ENCODE results near the gene PPFIA2.

Gene PPFIA2

GRCh38 chr12:81729781-81730180 is 29.4 kb downstream of the PPFIA2 start:
- Histone ChIP-seq H3K79me2 (ENCODE audit: insufficient read depth, low read length) (no peaks in the 10 kb centered on the region), H3K9me3 (ENCODE audit: insufficient read depth, low read depth, low read length) (no peaks in the 10 kb centered on the region), H3F3A (ENCODE audit: low read depth) (no peaks in the 10 kb centered on the region), H3K9ac (ENCODE audit: low read depth, low read length, poor library complexity, severe bottlenecking) (no peak overlapping the region), H3K27me3 (ENCODE audit: insufficient read depth, low read length, poor library complexity, severe bottlenecking) (no peaks in the 10 kb centered on the region), H3K4me2 (ENCODE audit: low read depth, low read length, poor library complexity, severe bottlenecking) (no peak overlapping the region), H3K4me3 (ENCODE audit: low read length, poor library complexity, severe bottlenecking) (no peak overlapping the region), H3K9me2 (replicated peaks; ENCODE audit: low read depth, low read length) (no peaks in the 10 kb centered on the region), H4K20me1 (ENCODE audit: insufficient read depth, low read length, poor library complexity, severe bottlenecking) (no peaks in the 10 kb centered on the region), H3K36me3 (ENCODE audit: insufficient read depth, low read length) (no peaks in the 10 kb centered on the region), H3K4me1 (ENCODE audit: insufficient read depth, low read length, poor library complexity, severe bottlenecking) (no peaks in the 10 kb centered on the region), H2AFZ (ENCODE audit: low read length) (no peak overlapping the region)
- no peak for TF ChIP-seq EZH2phosphoT487 (IDR thresholded peaks at IDR 0.05; ENCODE audit: borderline replicate concordance)
- no peak for TF ChIP-seq CTCF (conservative IDR thresholded peaks at IDR 0.05; ENCODE audit: low read length)

DNA sequence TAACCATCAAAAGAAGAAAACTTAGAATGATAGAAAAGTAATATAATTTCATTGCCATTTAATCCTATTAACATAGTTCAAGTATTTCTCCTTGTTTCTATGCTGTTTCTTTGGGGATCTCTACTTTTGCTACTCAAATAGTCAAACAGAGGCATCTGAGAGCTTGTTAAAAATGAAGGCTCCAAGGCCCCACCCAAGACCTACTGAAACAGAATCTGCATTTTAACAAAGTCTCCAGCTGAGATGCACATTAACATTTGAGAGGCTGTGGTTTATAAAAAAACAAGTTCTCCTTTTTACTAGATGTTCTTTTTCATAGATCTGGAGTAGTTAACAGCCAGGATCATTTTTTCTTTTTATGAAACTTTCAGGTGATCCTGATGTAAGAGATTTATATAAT is 31.8 kb downstream of the PPFIA2 start:
- Histone ChIP-seq H3K9me3 (ENCODE audit: insufficient read depth, low read depth, low read length) (no peaks in the 10 kb centered on the region), H3K4me1 (ENCODE audit: insufficient read depth, low read length, poor library complexity, severe bottlenecking) (no peaks in the 10 kb centered on the region), H4K20me1 (ENCODE audit: insufficient read depth, low read length, poor library complexity, severe bottlenecking) (no peaks in the 10 kb centered on the region), H3K4me2 (ENCODE audit: low read depth, low read length, poor library complexity, severe bottlenecking) (no peak overlapping the region), H3K9me2 (replicated peaks; ENCODE audit: low read depth, low read length) (no peaks in the 10 kb centered on the region), H3K36me3 (ENCODE audit: insufficient read depth, low read length) (no peaks in the 10 kb centered on the region), H3K79me2 (ENCODE audit: insufficient read depth, low read length) (no peaks in the 10 kb centered on the region), H2AFZ (ENCODE audit: low read length) (no peak overlapping the region), H3K4me3 (ENCODE audit: low read length, poor library complexity, severe bottlenecking) (no peak overlapping the region), H3K27me3 (ENCODE audit: insufficient read depth, low read length, poor library complexity, severe bottlenecking) (no peaks in the 10 kb centered on the region), H3F3A (ENCODE audit: low read depth) (no peaks in the 10 kb centered on the region), H3K9ac (ENCODE audit: low read depth, low read length, poor library complexity, severe bottlenecking) (no peak overlapping the region)
- TF ChIP-seq CTCF (conservative IDR thresholded peaks at IDR 0.05; ENCODE audit: low read length) (no peak), EZH2phosphoT487 (IDR thresholded peaks at IDR 0.05; ENCODE audit: borderline replicate concordance) (no peak)

GRCh38 chr12:81726634-81727033 is 32.5 kb downstream of the PPFIA2 start:
- Histone ChIP-seq H3K36me3 (ENCODE audit: insufficient read depth, low read length) (no peaks in the 10 kb centered on the region), H4K20me1 (ENCODE audit: insufficient read depth, low read length, poor library complexity, severe bottlenecking) (no peaks in the 10 kb centered on the region), H2AFZ (ENCODE audit: low read length) (no peak overlapping the region), H3K4me2 (ENCODE audit: low read depth, low read length, poor library complexity, severe bottlenecking) (no peak overlapping the region), H3K9me2 (replicated peaks; ENCODE audit: low read depth, low read length) (no peaks in the 10 kb centered on the region), H3K9me3 (ENCODE audit: insufficient read depth, low read depth, low read length) (no peaks in the 10 kb centered on the region), H3K79me2 (ENCODE audit: insufficient read depth, low read length) (no peaks in the 10 kb centered on the region), H3K4me3 (ENCODE audit: low read length, poor library complexity, severe bottlenecking) (no peak overlapping the region), H3K9ac (ENCODE audit: low read depth, low read length, poor library complexity, severe bottlenecking) (no peak overlapping the region), H3K27me3 (ENCODE audit: insufficient read depth, low read length, poor library complexity, severe bottlenecking) (no peaks in the 10 kb centered on the region), H3K4me1 (ENCODE audit: insufficient read depth, low read length, poor library complexity, severe bottlenecking) (no peaks in the 10 kb centered on the region), H3F3A (ENCODE audit: low read depth) (no peaks in the 10 kb centered on the region)
- TF ChIP-seq EZH2phosphoT487 (IDR thresholded peaks at IDR 0.05; ENCODE audit: borderline replicate concordance) (no peak), CTCF (conservative IDR thresholded peaks at IDR 0.05; ENCODE audit: low read length) (no peak)

Measured in Loucy (cell line).